Stimulated activated CD4-positive, alpha-beta T cell treated with anti-CD3 and anti-CD28 coated beads, TNF-alpha, amount 100 ng/mL, for 1 hour (primary cell): Measurements from ENCODE around the gene ZNF560.

Source experiments
- DNase-seq, 3 donors: peaks; one replicate each; pipeline ENCODE4 v3.0.0-alpha.2; 2020; ENCODE audit warnings: low read depth in 3 of 3, low spot score in 1 of 3

Gene ZNF560

DNA sequence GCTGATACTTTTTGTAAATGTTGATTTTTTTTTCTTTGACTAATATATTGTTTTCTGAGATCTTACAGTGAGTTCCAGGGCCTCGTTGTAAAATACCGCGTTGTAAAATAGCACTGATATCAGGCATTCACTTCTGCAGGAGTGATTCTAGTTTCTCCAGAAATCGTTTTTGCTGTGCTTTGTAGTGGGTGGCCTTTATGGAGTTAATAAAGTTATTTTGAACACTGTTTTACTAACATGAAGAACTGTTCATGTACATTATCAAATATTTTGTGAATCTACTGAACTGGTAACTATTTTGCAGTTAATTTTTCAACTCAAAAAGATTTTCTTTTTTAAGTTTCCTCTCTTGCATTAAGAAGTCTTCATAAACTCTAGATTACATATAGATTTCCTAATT is 62.1 kb downstream of the ZNF560 start:
- no peak for DNase-seq

DNA sequence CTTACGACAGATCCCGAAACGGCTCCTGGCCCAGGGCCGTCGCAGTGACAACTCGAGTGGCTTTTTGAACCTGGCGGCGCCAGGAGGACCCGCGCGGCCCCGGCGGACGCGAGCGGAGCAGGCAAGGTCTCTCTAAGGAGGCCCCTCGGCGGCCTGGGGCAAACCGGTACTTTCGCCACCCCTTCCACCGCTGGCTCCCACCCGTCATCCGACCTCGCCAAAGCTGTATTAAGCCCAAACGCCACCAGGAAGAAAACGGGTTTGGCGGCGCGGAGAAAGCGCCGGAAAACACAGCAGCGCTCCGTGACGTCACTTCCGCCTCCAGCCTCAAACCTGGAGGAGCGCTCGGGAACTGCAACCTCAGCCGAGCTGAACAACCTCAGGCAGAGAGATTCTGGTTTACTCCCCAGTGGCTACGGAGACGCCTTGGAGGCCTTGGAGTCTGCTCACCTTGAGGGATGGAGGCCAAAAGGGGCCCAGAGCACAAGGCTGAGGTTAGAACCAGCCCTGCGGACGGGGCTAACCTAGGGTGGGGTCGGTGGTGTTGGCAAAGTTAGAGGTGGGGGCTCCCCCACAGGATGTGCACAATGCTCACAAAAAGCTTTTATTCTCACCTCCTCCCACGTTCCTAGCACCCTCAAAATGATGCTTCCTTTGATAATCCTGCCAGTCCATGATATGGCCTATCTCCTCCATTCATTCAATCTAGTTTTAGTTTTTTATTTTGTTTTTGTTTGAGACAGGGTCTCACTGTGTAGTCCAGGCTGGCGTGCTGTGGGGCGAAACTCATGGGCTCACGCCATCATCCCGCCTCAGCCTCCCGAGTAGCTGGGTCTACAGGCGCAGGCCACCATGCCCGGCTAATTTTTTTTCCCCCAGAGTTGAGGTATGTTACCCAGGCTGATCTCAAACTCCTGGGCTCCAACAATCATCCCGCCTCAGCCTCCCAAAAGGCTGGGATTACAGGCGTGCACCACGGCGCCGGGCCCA is 62.8 kb downstream of the ZNF560 start, which contains the start of gene ZNF266:
Gene ZNF266, minus strand, starts transcription at position 295 of the 990 bp plus-strand sequence. CDS start 15,484 bp downstream, outside the sequence.
- DNase-seq = peak; percentile 71 to 86 (median 77)

DNA sequence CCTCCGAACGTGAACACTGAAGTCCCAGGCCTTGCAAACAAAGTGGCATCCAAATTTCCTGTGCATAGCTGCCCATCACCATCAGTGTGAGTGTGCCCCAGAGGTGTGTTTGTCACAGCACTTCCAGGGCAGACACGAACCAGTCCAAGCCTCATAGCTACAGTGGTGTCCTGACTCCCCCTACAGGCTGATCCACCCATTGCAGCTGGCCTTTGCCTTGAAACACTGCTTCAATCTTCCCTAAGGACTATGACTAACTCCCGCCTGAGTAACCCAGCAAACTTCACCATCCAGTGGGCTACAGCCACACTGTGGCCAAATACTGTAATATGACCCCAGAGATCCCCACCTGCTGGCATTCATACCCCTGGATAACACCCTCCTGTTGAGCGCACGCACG is 66.9 kb downstream of the ZNF560 start:
- peak in 1 of 3 donors; percentile 23 for DNase-seq

DNA sequence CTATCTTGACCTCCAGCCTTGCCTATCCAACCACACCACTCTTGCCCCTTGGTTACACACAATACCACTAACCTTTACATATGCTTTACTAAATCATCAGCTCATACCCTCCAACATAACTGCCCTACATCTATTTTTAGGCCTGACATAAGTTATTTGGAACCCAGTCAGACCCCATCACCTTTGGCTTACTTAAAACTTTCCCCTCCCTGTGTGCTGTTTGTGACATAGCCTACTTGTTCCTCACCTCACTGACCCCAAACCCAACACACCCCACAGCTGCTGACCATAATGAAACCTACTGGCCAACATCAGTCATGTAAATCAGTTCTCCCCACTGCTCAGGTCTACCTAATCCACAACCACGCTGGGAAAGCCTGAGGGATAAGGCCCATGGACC is 68.0 kb downstream of the ZNF560 start:
- no peak for DNase-seq

DNA sequence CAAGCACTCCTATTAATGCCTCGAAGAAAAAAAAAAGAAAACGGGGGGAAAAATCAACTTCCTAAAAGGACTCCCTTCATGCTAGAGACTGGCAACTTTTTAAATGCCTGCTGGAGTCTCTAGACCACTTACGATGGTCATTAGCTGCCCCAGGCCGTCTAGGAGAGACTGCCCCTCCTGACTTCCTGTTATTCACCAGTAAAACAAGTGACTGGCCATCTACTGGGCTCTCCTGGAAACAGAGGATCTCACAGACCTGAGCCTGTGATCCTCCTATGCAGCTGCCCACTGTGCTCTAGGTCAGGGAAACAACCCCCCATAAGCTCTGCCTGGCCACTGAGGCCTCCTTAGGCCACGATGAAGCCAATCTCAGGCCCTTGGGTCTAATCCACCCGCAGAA is 70.5 kb downstream of the ZNF560 start:
- DNase-seq = no peak
